Iris pigment epithelial cell (primary cell): ENCODE data around the gene FCAMR.

Source experiments
- DNase-seq: peaks from one replicate; pipeline ENCODE4 v3.0.0-alpha.2; 2011; ENCODE audit warnings: low read depth

The FCAMR gene

DNA sequence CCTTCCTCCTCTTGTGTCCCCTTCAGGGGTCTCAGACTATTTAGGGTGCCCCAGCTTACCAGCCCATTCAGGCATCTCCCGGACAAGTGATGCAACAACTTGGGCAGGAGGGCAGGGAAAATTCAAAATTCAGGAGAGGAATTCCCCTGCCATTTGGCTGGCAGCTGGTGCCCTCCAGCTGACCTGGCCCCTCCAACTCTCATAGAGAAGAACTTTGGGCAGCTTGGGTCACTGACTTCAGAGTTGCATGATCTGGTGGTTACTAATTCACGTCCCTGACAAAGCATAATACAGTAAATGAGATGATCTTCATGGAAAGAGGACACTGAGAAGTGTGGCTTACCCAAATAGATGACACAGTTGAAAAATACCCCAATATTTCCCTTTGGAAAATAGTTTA lies at the start of gene FCAMR:
Gene FCAMR, minus strand, starts transcription at position 15 of the 400 bp plus-strand sequence. CDS start 335 bp downstream, outside the sequence.
- DNase-seq, result no peak

- DNase-seq, result no peak
These were observed 49.4 kb upstream of the FCAMR start for GRCh38 chr1:207019661-207020060.

GRCh38 chr1:207019161-207019560 lies 48.9 kb upstream of the FCAMR start:
- no peak for DNase-seq

DNA sequence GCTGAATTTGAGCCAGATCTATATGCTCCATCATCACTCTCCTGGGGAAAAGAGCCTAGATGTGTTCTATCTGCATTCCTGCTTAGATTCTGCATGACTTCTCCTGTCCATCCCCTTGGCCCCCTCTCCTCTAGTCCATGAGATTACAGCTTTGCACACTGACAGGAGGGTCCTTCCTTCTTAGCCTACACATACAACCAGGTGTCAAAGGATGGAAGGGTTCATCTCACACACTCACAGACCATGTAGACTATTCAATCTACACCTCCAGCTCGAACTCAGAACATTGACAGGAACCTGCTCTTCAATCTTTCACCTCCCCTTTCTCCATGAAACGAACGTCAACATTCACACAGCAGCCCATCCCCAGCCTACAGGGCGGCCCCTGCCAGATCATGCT lies 48.4 kb upstream of the FCAMR start:
- DNase-seq, result no peak

DNA sequence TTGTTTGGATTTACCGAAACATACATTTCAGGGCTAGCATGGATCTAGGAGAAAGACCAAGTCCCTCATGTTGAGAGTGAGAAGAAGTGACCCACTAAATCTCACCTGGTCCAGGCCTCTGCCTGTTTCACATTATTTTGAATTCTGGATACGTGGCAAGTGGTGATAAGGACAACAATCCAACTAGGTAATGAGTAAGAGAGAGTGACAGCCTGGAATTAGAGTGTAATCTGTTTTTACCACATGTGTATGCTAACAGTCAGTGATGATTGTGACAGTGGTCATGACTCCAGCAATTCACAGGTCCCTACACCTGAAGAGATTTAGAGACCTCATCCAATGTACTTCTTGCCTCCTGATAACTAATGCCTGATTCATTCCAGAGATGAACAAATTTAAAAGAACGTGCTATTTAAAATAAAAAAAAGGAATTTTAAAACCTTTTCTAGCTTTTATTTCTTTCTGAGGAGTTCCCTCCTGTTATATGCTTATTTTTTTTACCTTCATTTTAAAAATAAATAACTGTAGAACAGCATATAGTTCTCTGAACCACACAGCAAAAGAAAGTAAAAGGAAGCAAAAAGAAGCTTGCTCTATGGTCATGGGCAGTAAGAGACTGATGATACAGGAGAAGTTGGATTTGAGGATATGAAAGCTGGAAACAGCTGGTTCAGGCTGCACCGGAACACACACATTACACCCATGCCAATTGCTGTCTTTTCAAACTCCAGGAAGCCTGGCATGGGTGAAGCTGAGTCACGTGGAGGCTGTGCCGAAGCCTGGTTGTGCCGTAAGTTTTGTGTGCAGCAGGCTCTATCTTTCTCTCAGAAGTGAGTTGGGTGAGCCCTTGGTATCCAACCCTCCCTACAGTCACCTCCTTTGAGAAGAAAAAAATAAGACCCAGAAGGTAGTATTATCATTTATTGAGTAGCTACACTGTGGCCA lies 47.6 kb upstream of the FCAMR start:
- DNase-seq, result no peak

GRCh38 chr1:207015791-207016190 lies 45.5 kb upstream of the FCAMR start:
- DNase-seq, result no peak

DNA sequence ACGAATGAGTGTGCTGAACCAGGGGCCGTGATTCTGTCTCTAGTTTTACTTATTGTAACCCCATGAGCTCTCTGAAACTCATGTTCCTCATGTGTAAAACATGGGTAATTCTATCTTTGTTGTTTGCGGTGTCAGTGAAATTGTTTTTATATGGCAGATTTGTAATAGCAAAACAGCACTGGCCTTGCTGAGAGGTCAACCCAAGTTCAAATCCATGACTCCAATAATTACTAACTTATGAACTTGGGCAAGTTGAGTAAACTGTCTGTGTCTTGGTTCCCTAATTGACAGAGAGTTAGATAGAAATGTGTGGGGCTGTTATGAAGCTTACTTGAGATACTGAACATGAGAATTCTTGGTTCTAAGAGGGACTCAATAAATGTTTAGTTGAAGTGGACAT lies 44.5 kb upstream of the FCAMR start:
- no peak for DNase-seq

DNA sequence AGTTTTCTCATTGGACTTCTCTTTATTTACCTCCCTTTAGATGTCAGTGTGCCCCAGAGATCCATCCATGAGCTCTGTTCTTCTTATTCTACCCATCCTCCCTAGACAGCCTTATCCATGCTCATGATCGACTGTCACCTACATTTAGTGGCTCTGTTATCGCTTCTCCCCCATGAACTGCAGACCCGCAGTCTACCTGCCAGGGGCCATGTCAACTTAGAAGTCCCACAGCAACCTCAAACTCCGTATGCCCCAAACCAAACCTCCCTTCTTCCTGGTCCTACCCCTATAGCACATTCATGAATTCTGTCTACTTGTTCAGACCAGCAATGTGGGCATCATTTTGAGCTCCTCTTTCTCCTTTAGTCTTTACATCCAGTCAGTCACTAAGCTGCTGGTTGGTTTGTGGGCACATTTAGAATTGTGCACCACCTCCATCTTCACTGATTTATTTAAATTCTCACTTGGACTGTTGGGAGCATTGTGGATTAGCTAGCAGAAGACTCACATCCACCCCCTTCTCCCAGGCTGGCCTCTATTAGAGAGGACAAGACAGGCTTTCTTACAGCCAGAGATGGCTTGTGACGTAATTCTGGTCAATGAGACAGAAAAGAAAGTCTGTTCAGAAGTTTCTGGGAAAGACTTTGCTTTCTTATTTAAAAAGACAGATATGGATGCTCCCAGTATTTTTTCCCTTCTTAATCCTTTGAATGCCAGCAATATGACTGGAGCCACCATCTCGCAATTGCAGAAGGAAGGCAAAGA lies 43.2 kb upstream of the FCAMR start:
- no peak for DNase-seq

DNA sequence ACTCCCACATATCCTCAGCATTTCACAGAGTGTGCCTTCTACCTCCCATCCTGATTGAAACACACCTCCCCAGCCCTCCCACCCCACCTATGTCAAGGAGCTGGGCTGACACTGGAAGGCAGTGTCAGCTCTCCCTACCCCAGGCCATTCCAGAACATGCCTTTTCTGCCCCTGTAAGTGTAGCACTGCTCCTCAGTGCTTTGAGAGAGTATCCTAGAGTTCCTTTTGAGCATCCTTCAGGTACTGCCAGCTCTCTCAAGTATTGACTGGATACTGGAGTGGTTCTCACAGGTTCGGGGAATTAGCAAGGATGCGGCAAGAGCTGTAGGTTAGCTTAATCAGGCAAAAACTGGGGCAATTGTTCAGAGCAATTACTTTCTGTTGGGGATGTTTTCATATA lies 40.5 kb upstream of the FCAMR start:
- no peak for DNase-seq

GRCh38 chr1:207009945-207010344 lies 39.7 kb upstream of the FCAMR start:
- DNase-seq, result no peak

GRCh38 chr1:207009182-207009850 lies 39.1 kb upstream of the FCAMR start:
- no peak for DNase-seq

DNA sequence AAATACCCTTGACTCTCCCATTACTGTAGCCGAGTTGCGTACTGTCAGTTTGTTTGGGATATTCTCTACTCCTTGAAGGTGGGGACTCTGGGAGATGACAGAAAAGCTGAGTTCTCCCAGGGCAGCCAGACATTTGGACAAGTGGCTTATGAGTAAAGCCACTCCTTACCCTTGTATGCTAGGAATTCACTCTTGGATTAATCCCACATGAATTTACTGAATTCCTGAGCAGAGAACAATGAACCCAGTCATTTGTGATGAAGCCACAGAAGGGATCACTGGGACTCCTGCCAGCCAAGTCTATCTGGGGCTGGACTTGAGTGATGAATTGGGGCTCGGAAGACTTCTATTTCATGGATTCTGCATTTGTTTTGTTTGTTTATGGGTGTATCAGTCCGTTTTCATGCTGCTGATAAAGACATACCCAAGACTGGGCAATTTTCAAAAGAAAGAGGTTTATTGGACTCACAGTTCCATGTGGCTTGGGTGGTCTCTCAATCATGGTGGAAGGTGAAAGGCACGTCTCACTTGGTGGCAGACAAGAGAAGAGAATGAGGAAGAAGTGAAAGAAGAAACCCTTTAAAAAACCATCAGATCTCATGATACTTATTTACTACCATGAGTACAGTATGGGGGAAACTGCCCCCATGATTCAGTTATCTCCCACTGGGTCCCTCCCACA lies 37.2 kb upstream of the FCAMR start:
- DNase-seq, result peak; percentile 77

- no peak for DNase-seq
These were observed 36.7 kb upstream of the FCAMR start for GRCh38 chr1:207006914-207007313.

DNA sequence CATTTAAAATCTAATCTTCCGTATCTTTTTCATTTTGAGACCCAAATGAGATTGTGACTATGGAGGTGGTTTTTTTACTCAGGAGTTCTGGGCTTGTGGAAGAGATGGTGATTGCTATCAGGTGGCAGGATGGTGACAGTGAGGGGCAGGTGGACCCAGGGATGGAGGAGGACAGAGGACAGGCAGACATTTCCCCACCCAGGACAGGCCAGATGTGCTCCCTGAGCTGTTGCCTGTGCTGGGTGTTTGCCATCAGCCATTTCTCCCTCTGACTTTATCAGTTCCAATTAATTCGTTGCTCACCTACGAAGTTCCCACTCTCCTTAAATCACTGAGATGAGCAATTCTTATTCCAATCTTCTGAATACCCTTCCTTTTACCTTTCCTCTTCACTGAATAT lies 35.8 kb upstream of the FCAMR start:
- DNase-seq, result no peak

- DNase-seq, result peak; percentile 66
These were observed 34.9 kb upstream of the FCAMR start for GRCh38 chr1:207004931-207005830.

- DNase-seq, result no peak
These were observed 33.0 kb upstream of the FCAMR start for GRCh38 chr1:207003210-207003609.

GRCh38 chr1:207002724-207003146 lies 32.5 kb upstream of the FCAMR start:
- peak; percentile 15 for DNase-seq

GRCh38 chr1:207001492-207002245 lies 31.4 kb upstream of the FCAMR start:
- DNase-seq, result no peak

DNA sequence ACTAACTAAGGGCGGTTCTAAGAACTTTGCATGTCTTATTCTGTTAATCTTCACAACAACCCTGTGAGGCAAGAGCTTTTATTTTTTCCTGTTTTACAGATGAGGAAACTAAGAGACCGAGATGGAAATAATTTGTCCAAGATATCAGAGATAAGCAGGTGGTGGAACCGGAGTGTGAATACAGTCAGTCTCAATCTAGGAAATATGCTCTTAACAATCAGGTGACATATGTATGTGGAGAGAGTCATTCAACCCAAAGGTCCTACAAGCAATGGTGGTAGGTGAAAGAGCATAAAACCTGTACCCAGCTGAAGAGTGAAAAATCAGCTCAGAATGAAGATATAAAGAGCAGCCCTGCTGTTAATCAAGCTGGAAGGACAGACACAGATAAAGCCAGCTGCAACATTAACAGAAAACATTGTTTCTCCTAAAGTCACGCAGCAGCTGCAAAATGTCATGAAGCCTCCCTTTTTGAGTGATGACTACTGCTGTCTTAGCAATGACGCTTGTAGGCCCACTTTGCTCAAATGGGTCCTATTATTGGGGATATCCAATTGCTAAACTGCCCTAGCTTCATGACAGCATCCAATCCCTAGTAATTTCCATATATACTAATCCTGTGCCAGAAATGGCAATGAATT lies 30.5 kb upstream of the FCAMR start:
- no peak for DNase-seq

GRCh38 chr1:206998816-206999215 lies 28.6 kb upstream of the FCAMR start:
- DNase-seq, result no peak
